ENCODE results near the gene C14orf93.

DNA sequence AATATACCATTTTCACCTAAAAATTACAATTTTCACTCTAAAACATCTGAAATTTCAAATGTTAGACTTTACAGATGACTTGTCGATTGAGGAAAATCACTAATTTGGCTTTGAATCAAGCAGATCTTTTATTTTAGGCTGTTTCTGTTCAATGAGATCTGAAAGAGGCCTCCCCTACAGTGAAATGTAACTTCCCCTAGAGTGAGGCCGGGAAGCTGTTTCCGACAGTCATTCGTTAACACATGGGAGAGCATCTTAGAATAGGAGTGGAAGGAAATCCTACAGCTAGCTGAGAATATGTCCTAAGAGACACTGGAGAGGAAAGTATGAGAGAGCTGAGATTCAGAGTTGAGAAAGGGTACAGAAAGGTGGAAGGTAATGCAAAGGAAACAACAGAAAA is 5.7 kb upstream of the C14orf93 start:
- TF ChIP-seq, protein P1, sequence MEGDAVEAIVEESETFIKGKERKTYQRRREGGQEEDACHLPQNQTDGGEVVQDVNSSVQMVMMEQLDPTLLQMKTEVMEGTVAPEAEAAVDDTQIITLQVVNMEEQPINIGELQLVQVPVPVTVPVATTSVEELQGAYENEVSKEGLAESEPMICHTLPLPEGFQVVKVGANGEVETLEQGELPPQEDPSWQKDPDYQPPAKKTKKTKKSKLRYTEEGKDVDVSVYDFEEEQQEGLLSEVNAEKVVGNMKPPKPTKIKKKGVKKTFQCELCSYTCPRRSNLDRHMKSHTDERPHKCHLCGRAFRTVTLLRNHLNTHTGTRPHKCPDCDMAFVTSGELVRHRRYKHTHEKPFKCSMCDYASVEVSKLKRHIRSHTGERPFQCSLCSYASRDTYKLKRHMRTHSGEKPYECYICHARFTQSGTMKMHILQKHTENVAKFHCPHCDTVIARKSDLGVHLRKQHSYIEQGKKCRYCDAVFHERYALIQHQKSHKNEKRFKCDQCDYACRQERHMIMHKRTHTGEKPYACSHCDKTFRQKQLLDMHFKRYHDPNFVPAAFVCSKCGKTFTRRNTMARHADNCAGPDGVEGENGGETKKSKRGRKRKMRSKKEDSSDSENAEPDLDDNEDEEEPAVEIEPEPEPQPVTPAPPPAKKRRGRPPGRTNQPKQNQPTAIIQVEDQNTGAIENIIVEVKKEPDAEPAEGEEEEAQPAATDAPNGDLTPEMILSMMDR (IDR thresholded peaks at IDR 0.05), result no peak
- no peak for TF ChIP-seq POLR2AphosphoS5 (IDR thresholded peaks at IDR 0.05; ENCODE audit: insufficient read depth in 1 of 2, low read depth in 1 of 2)
- no peak for TF ChIP-seq POLR2A (IDR thresholded peaks at IDR 0.05)
